Heart right ventricle (tissue), 16 donors: ENCODE measurements around the gene NELFB. TPM values are rescaled to one million over a fixed set of nuclear protein-coding genes. Genes with fewer than 3 reads are reported as not detected.

Experiments used
- ATAC-seq, 8 donors: fragments of 200-7000 bp; cut with Tn5 transposase; one replicate each; pipeline ENCODE4 v1.9.1; 2020; ENCODE audit warnings: mild to moderate bottlenecking in 8 of 8, moderate library complexity in 8 of 8, moderate number of reproducible peaks in 1 of 8
- DNase-seq, 2 donors: peaks; one replicate each; pipeline ENCODE4 v3.0.0-alpha.2; 2020
- H3K27ac ChIP-seq, 10 donors: fragments of 200-600 bp; sonication (generic) in 2 of 10; one replicate each; pipeline versions ENCODE4 v1.5.0 to v1.8.0; 2020 to 2022; ENCODE audit warnings: mild to moderate bottlenecking in 3 of 10
- H3K27me3 ChIP-seq, 7 donors: fragments of 200-600 bp; one replicate each; pipeline ENCODE4 v1.8.0; 2021 to 2022; ENCODE audit warnings: mild to moderate bottlenecking in 2 of 7
- H3K36me3 ChIP-seq, 9 donors: fragments of 200-600 bp; sonication (generic) in 1 of 9; one replicate each; pipeline versions ENCODE4 v1.5.0 to v1.8.0; 2020 to 2022; ENCODE audit warnings: mild to moderate bottlenecking in 2 of 9
- H3K4me1 ChIP-seq, 9 donors: fragments of 200-600 bp; sonication (generic) in 1 of 9; one replicate each; pipeline versions ENCODE4 v1.5.0 to v1.8.0; 2020 to 2022; ENCODE audit warnings: mild to moderate bottlenecking in 4 of 9
- H3K4me3 ChIP-seq, 10 donors: fragments of 200-600 bp; sonication (generic) in 2 of 10; one replicate each; pipeline versions ENCODE4 v1.5.0 to v1.8.0; 2020 to 2022; ENCODE audit warnings: mild to moderate bottlenecking in 7 of 10, moderate library complexity in 2 of 10
- H3K9me3 ChIP-seq, 11 donors: fragments of 200-600 bp in 10 of 11; sonication (generic) in 2 of 11; one replicate each; pipeline versions ENCODE4 v1.5.0 to v1.8.0; 2013 to 2022; ENCODE audit warnings: mild to moderate bottlenecking in 2 of 11, control low read depth in 1 of 11, moderate library complexity in 1 of 11
- CTCF ChIP-seq, 9 donors: fragments of 200-600 bp; sonication (generic) in 2 of 9; IDR thresholded peaks; one replicate each; pipeline versions ENCODE4 v1.5.0 to v1.8.0; 2021 to 2022; ENCODE audit warnings: antibody characterized with exemption in 9 of 9, mild to moderate bottlenecking in 5 of 9, moderate library complexity in 1 of 9
- WGBS, 2 donors: extraction: QIAGEN DNeasy Blood & Tissue Kit; methylation state at CpG; one replicate each; pipeline ENCODE4 v1.1.7; 2013; ENCODE audit warnings: inconsistent platforms in 1 of 2; 5-methylcytosine and 5-hydroxymethylcytosine counted together
- intact Hi-C, 10 donors: fragments of 100-400 bp; cut with DNase I; formaldehyde crosslinking; loops; one replicate each; pipeline versions ENCODE4 v1.11.1 to v1.14.2; 2022
- polyA plus RNA-seq, 2 donors: library from polyadenylated mRNA; stranded (reverse); fragments of 200-250 nt; gene quantifications; one replicate each; pipeline ENCODE4 v1.2.3, GENCODE V29; 2013
- total RNA-seq, 10 donors: library from RNA; stranded (reverse); fragmentation: NEBNext Ultra II Directional in 3 of 10; extraction: Animal tissue kit (Norgen Biotek cat#: 25700) in 3 of 10; gene quantifications; one replicate each; pipeline versions ENCODE4 v1.2.1 to v1.2.4, GENCODE V29; 2021 to 2023
- donor health status: Arrhythmogenic right ventricular cardiomyopathy.
- donor health status: ischemic (EF 13 %, LVEDD 7.1; RV severe dilation, severe dysfunction).
- donor health status: healthy with polysubstance abuse.
- donor health status: DM: no; HTN: yes; CAD: no.
- donor health status: DM: no; HTN: no; CAD: no.
- donor health status: ischemic (EF 25% LVEDD 6.9; RV normal size, moderate dysfunction).
- donor health status: ischemic (EF 25% LVEDD 5.7; RV mildly dilated, moderate dysfunction).
- donor health status: healthy.
- donor health status: DM: yes; HTN: yes; CAD: no.
- donor health status: Ischemic cardiomyopathy.
- donor health status: ischemic (EF 35%, LVEDD 5.7; RV mildly dilated, moderate dysfunction).
- donor health status: nonischemic (EF 11% LVEDD 7.7; RV severe dilation, severe dysfunction).
- donor health status: DM: yes; HTN: yes; CAD: no.
- donor health status: PGD.
- donor health status: ischemic (EF 29% LVEDD 5.4; RV normal size, mild dysfunction).
- donor health status: nonischemic (EF 23%, LVEDD 6.1; RV moderate dilation, normal function).

Gene NELFB
- total and polyA plus RNA-seq, 12 donors = 31.5 to 52.9 (median 39.2) TPM

GRCh38 chr9:137220317-137221094 is 34.6 kb upstream of the NELFB start:
- no peaks in the 10 kb centered on the region for H3K9me3 ChIP-seq
- H3K4me3 ChIP-seq = no peak overlapping the region
- H3K27ac ChIP-seq = no peak overlapping the region
- 72 to 78% methylated on average over 51 to 52 of the region's 52 CpGs for WGBS, 2 donors
- H3K4me1 ChIP-seq = peaks cover 17 to 55% (median 37%) of the 10 kb centered on the region in 9 donors
- DNase-seq (no peak), ATAC-seq (no peak)
- no peak for TF ChIP-seq CTCF (IDR thresholded peaks at IDR 0.05)
- peaks cover 0 to 5% (median 0%) of the 10 kb centered on the region in 7 donors for H3K27me3 ChIP-seq
- H3K36me3 ChIP-seq = peaks cover 0 to 13% (median 0%) of the 10 kb centered on the region in 9 donors
- intact Hi-C loops = loop anchor here in 2 of 10 donors (5.0 kb wide), 1 partner anchor 33 kb away; the partner anchor contains the start of genes ANAPC2 (in 2 of the 2) and SSNA1 (in 2 of the 2)

- Histone ChIP-seq H3K4me1 (peaks cover 17 to 55% (median 37%) of the 10 kb centered on the region in 9 donors), H3K4me3 (peak overlapping the region in 9 of 10 donors; percentile 30 to 64 (median 51)), H3K27ac (peak overlapping the region in 8 of 10 donors; percentile 36 to 78 (median 62)), H3K9me3 (no peaks in the 10 kb centered on the region), H3K27me3 (peaks cover 0 to 5% (median 0%) of the 10 kb centered on the region in 7 donors), H3K36me3 (peaks cover 0 to 7% (median 0%) of the 10 kb centered on the region in 9 donors)
- no peak for ATAC-seq
- no peak for TF ChIP-seq CTCF (IDR thresholded peaks at IDR 0.05)
- 71 to 72% methylated on average over 8 to 14 of the region's 14 CpGs for WGBS, 2 donors
- no peak for DNase-seq
- intact Hi-C loops = loop anchor here in 2 of 10 donors (5.0 kb wide), 1 partner anchor 34 kb away; the partner anchor contains the start of genes ANAPC2 (in 2 of the 2) and SSNA1 (in 2 of the 2)
Measured at GRCh38 chr9:137221095-137221505, 34.0 kb upstream of the NELFB start.

- intact Hi-C loops = loop anchor here in 6 of 10 donors (2.0 to 5.0 kb wide), 4 partner anchors 19 to 34 kb away; partner anchors contain the start of genes ANAPC2 (in 5 of the 6), SSNA1 (in 5 of the 6), TPRN (in 1 of the 6) and TUBB4B (in 1 of the 6)
- H3K4me3 ChIP-seq = peak overlapping the region; percentile 18 to 64 (median 50)
- WGBS, 2 donors = 6% methylated on average over 54 to 61 of the region's 61 CpGs
- H3K9me3 ChIP-seq = no peaks in the 10 kb centered on the region
- peaks cover 0 to 2% (median 0%) of the 10 kb centered on the region in 9 donors for H3K36me3 ChIP-seq
- DNase-seq (no peak), ATAC-seq (no peak)
- TF ChIP-seq CTCF (IDR thresholded peaks at IDR 0.05) = no peak
- peaks cover 17 to 54% (median 37%) of the 10 kb centered on the region in 9 donors for H3K4me1 ChIP-seq
- H3K27ac ChIP-seq = peak overlapping the region in 9 of 10 donors; percentile 36 to 78 (median 62)
- peaks cover 0 to 5% (median 0%) of the 10 kb centered on the region in 7 donors for H3K27me3 ChIP-seq
Measured at GRCh38 chr9:137221506-137222111, 33.5 kb upstream of the NELFB start.
